IMR-90 (cell line): ENCODE results near the gene SLC6A4. TPM values are rescaled to one million over a fixed set of nuclear protein-coding genes. Genes with fewer than 3 reads are reported as not detected.

Experiments used
- ATAC-seq: fragments of 200-7000 bp; cut with Tn5 transposase; 2 replicates; pipeline ENCODE4 v1.9.1; 2020; ENCODE audit warnings: low read depth, mild to moderate bottlenecking, moderate library complexity
- BruUV-seq: library from RNA; stranded (reverse); fragments of 400-500 nt; replicated peaks from 2 replicates; lab custom pipeline; 2021; lab: Mats Ljungman, UMichigan
- CTCF ChIA-PET: fragments of 300-600 bp; formaldehyde crosslinking; extraction: SDS; loops from one replicate; lab custom pipeline; 2021; ENCODE audit warnings: antibody characterized with exemption; lab: Yijun Ruan, JAX
- POLR2A ChIA-PET: fragments of 300-600 bp; sonication (Branson Sonifier 250); formaldehyde crosslinking; loops from one replicate; lab custom pipeline; 2022; ENCODE audit warnings: antibody characterized with exemption; ENCODE audit not compliant: unreplicated experiment; lab: Charles Lee
- DNase-seq: peaks from one replicate; pipeline ENCODE4 v3.0.0; 2013
- H2AFZ ChIP-seq: replicated peaks from 2 replicates; pipeline ENCODE3; 2013; ENCODE audit warnings: low read length, mild to moderate bottlenecking; ENCODE audit not compliant: poor library complexity
- H2AK5ac ChIP-seq: 2 replicates; pipeline ENCODE4 v1.6.1; 2013; ENCODE audit warnings: low read depth, low read length, inconsistent platforms
- H2AK9ac ChIP-seq: replicated peaks from 2 replicates; pipeline ENCODE3; 2013; ENCODE audit warnings: mild to moderate bottlenecking, low read depth, low read length, moderate library complexity; ENCODE audit not compliant: poor library complexity
- H2BK120ac ChIP-seq: 2 replicates; pipeline ENCODE4 v1.6.1; 2013; ENCODE audit warnings: low read depth, low read length, inconsistent platforms
- H2BK15ac ChIP-seq: 3 replicates; pipeline ENCODE4 v1.6.1; 2013; ENCODE audit warnings: low read depth, low read length, inconsistent platforms
- H2BK20ac ChIP-seq: 2 replicates; pipeline ENCODE4 v1.6.1; 2013; ENCODE audit warnings: low read depth, mild to moderate bottlenecking, inconsistent platforms, low read length, moderate library complexity
- H2BK5ac ChIP-seq: 2 replicates; pipeline ENCODE4 v1.6.1; 2013; ENCODE audit warnings: mild to moderate bottlenecking, low read depth, low read length, inconsistent platforms; ENCODE audit not compliant: poor library complexity, severe bottlenecking
- H3K14ac ChIP-seq: replicated peaks from 2 replicates; pipeline ENCODE4 v1.6.1; 2013; ENCODE audit warnings: low read depth, low read length, inconsistent platforms
- H3K18ac ChIP-seq: 2 replicates; pipeline ENCODE4 v1.6.1; 2013; ENCODE audit warnings: low read depth, low read length, control low read depth
- H3K23ac ChIP-seq: 2 replicates; pipeline ENCODE4 v1.6.1; 2013; ENCODE audit warnings: low read depth, low read length, inconsistent platforms
- H3K27ac ChIP-seq: 2 replicates; pipeline ENCODE4 v1.5.1; 2013; ENCODE audit warnings: mild to moderate bottlenecking, control low read depth, low read length; ENCODE audit not compliant: insufficient read depth
- H3K27me3 ChIP-seq: 2 replicates; pipeline ENCODE4 v1.6.1; 2013; ENCODE audit warnings: low read length; ENCODE audit not compliant: control insufficient read depth, insufficient read depth
- H3K36me3 ChIP-seq: 2 replicates; pipeline ENCODE4 v1.6.1; 2013; ENCODE audit warnings: low read length, mixed read lengths; ENCODE audit not compliant: control insufficient read depth, insufficient read depth
- H3K4ac ChIP-seq: 2 replicates; pipeline ENCODE4 v1.6.1; 2013; ENCODE audit warnings: low read depth, low read length, inconsistent platforms
- H3K4me1 ChIP-seq: 2 replicates; pipeline ENCODE4 v1.6.1; 2013; ENCODE audit warnings: low read length, mixed read lengths; ENCODE audit not compliant: control insufficient read depth, insufficient read depth
- H3K4me2 ChIP-seq: 2 replicates; pipeline ENCODE4 v1.6.1; 2013; ENCODE audit warnings: low read depth, mild to moderate bottlenecking, control low read depth, low read length, moderate library complexity
- H3K4me3 ChIP-seq: 2 replicates; pipeline ENCODE4 v1.5.1; 2013; ENCODE audit warnings: low read depth, mild to moderate bottlenecking, control low read depth, low read length, moderate library complexity; ENCODE audit not compliant: insufficient read depth
- H3K56ac ChIP-seq: 2 replicates; pipeline ENCODE4 v1.6.1; 2013; ENCODE audit warnings: low read length, inconsistent platforms; ENCODE audit not compliant: insufficient read depth; ENCODE audit errors: extremely low read depth
- H3K79me1 ChIP-seq, 2 experiments: 2 replicates each; pipeline ENCODE4 v1.6.1; 2013; ENCODE audit warnings: low read length in 2 of 2, inconsistent platforms in 1 of 2, low read depth in 1 of 2
- H3K9ac ChIP-seq: 2 replicates; pipeline ENCODE4 v1.6.1; 2013; ENCODE audit warnings: low read depth, low read length, control low read depth
- H3K9me1 ChIP-seq: 2 replicates; pipeline ENCODE4 v1.6.1; 2013; ENCODE audit warnings: low read length, inconsistent platforms; ENCODE audit not compliant: insufficient read depth
- H3K9me3 ChIP-seq: 2 replicates; pipeline ENCODE4 v1.6.1; 2013; ENCODE audit warnings: low read length; ENCODE audit not compliant: control insufficient read depth, insufficient read depth
- H4K20me1 ChIP-seq: 2 replicates; pipeline ENCODE4 v1.6.1; 2013; ENCODE audit warnings: low read length, inconsistent platforms; ENCODE audit not compliant: insufficient read depth
- H4K5ac ChIP-seq: 2 replicates; pipeline ENCODE4 v1.6.1; 2013; ENCODE audit warnings: mild to moderate bottlenecking, low read depth, low read length, control low read depth
- H4K8ac ChIP-seq, 2 experiments: 2 replicates each; pipeline ENCODE4 v1.6.1; 2013; ENCODE audit warnings: low read depth in 2 of 2, low read length in 2 of 2, control low read depth in 1 of 2, inconsistent platforms in 1 of 2
- H4K91ac ChIP-seq: 2 replicates; pipeline ENCODE4 v1.6.1; 2013; ENCODE audit warnings: low read depth, low read length, inconsistent platforms; ENCODE audit not compliant: insufficient read depth
- BHLHE40 ChIP-seq: fragments of 150-350 bp; IDR thresholded peaks from 2 replicates; pipeline ENCODE4 v1.6.1; 2016; ENCODE audit warnings: mild to moderate bottlenecking, low read depth, low read length
- CEBPB ChIP-seq: IDR thresholded peaks from 2 replicates; pipeline ENCODE4 v1.6.1; 2012; ENCODE audit warnings: low read depth, low read length, improper control_type of control experiment
- CHD1 ChIP-seq: IDR thresholded peaks from 2 replicates; pipeline ENCODE4 v1.6.1; 2012; ENCODE audit warnings: low read depth, low read length, improper control_type of control experiment
- CTCF ChIP-seq: conservative IDR thresholded peaks from 2 replicates; pipeline ENCODE4 v1.5.1; 2012; ENCODE audit warnings: mild to moderate bottlenecking, low read depth, low read length, improper control_type of control experiment
- ELK1 ChIP-seq: fragments of 150-350 bp; IDR thresholded peaks from 2 replicates; pipeline ENCODE4 v1.6.1; 2016; ENCODE audit warnings: low read depth, mild to moderate bottlenecking, low read length, moderate library complexity, borderline replicate concordance
- FOS ChIP-seq: fragments of 150-350 bp; IDR thresholded peaks from 2 replicates; pipeline ENCODE4 v1.6.1; 2016; ENCODE audit warnings: low read depth, low read length
- MAFK ChIP-seq: IDR thresholded peaks from 2 replicates; pipeline ENCODE4 v1.6.1; 2012; ENCODE audit warnings: low read depth, low read length, improper control_type of control experiment
- MAZ ChIP-seq: IDR thresholded peaks from 2 replicates; pipeline ENCODE4 v1.6.1; 2012; ENCODE audit warnings: low read depth, mild to moderate bottlenecking, low read length, improper control_type of control experiment, moderate library complexity, borderline replicate concordance
- MXI1 ChIP-seq: IDR thresholded peaks from 2 replicates; pipeline ENCODE4 v1.6.1; 2012; ENCODE audit warnings: low read depth, mild to moderate bottlenecking, low read length, moderate library complexity, borderline replicate concordance
- NFE2L2 ChIP-seq: fragments of 150-350 bp; IDR thresholded peaks from 2 replicates; pipeline ENCODE4 v1.6.1; 2016; ENCODE audit warnings: low read depth, mild to moderate bottlenecking, low read length
- POLR2A ChIP-seq: IDR thresholded peaks from 2 replicates; pipeline ENCODE4 v1.6.1; 2012; ENCODE audit warnings: mild to moderate bottlenecking, low read depth, low read length
- RAD21 ChIP-seq: IDR thresholded peaks from 2 replicates; pipeline ENCODE4 v1.6.1; 2012; ENCODE audit warnings: low read length, improper control_type of control experiment
- RCOR1 ChIP-seq: IDR thresholded peaks from 2 replicates; pipeline ENCODE4 v1.6.1; 2012; ENCODE audit warnings: mild to moderate bottlenecking, low read length, improper control_type of control experiment; ENCODE audit not compliant: insufficient replicate concordance
- RFX5 ChIP-seq: IDR thresholded peaks from 2 replicates; pipeline ENCODE4 v1.8.0; 2012; ENCODE audit warnings: low read depth, mild to moderate bottlenecking, low read length, moderate library complexity
- SMC3 ChIP-seq: fragments of 150-350 bp; IDR thresholded peaks from 2 replicates; pipeline ENCODE4 v1.6.1; 2016; ENCODE audit warnings: low read depth, mild to moderate bottlenecking, antibody characterized with exemption, low read length, moderate library complexity
- USF2 ChIP-seq: fragments of 150-350 bp; IDR thresholded peaks from 2 replicates; pipeline ENCODE4 v1.6.1; 2017; ENCODE audit warnings: mild to moderate bottlenecking, antibody characterized with exemption, low read length, low read depth
- WGBS, 2 experiments: methylation state at CpG; one replicate each; pipeline versions ENCODE4 v1.1.5 to v1.1.7; 2013; ENCODE audit warnings: missing lambda C conversion rate in 2 of 2; ENCODE audit not compliant: insufficient read length in 1 of 2; ENCODE audit errors: extremely low coverage in 2 of 2; 5-methylcytosine and 5-hydroxymethylcytosine counted together
- dilution Hi-C: fragments of 300-500 bp; cut with HindIII; formaldehyde crosslinking; loops from one replicate; pipeline ENCODE4 v1.14.3; 2018; ENCODE audit warnings: low sequenced_read_pairs; ENCODE audit not compliant: unreplicated experiment
- in situ Hi-C: fragments of 300-500 bp; cut with MboI; formaldehyde crosslinking; loops from 3 replicates; pipeline ENCODE4 v1.14.3; 2019; ENCODE audit warnings: low sequenced_read_pairs, inconsistent platforms, mixed read lengths
- intact Hi-C: fragments of 100-400 bp; cut with micrococcal nuclease; formaldehyde crosslinking; loops from 2 replicates; pipeline ENCODE4 v1.10.0; 2022
- polyA plus RNA-seq, 3 experiments: library from polyadenylated mRNA; depleted of rRNA; stranded (reverse); fragments of >200 nt; gene quantifications; 2 replicates each; pipeline ENCODE4 v1.2.3, GENCODE V29; 2012; ENCODE audit warnings: low replicate concordance in 1 of 3
- total RNA-seq: library from RNA; depleted of rRNA; stranded (reverse); fragments of >200 nt; gene quantifications from 2 replicates; pipeline ENCODE4 v1.2.3, GENCODE V29; 2012

The SLC6A4 gene
- total and polyA plus RNA-seq, 2 of the 4 experiments (the other 2 are of a cell fraction) = under 0.01 TPM; not detected in 1

- Histone ChIP-seq H3K23ac (no peak overlapping the region), H4K8ac (no peak overlapping the region), H3K27me3 (no peaks in the 10 kb centered on the region), H2BK15ac (no peak overlapping the region), H3K4ac (no peak overlapping the region), H2BK5ac (no peak overlapping the region), H3K79me1 (peaks cover 7 to 8% of the 10 kb centered on the region in 2 experiments; a peak in 3 of 4 replicates), H3K36me3 (peaks cover 14% of the 10 kb centered on the region), H4K5ac (no peak overlapping the region), H2BK120ac (no peak overlapping the region), H3K9me1 (peaks cover 5% of the 10 kb centered on the region), H4K20me1 (no peaks in the 10 kb centered on the region), H3K4me2 (no peak overlapping the region), H2AK9ac (no peak overlapping the region), H3K18ac (no peak overlapping the region), H3K14ac (no peak overlapping the region), H2AK5ac (no peak overlapping the region), H3K9me3 (no peaks in the 10 kb centered on the region), H3K4me3 (no peak overlapping the region), H2AFZ (no peak overlapping the region), H3K4me1 (peaks cover 5% of the 10 kb centered on the region; the same call in 1 of the 2 replicates), H4K91ac (no peak overlapping the region), H2BK20ac (no peak overlapping the region), H3K56ac (no peak overlapping the region), H3K9ac (no peak overlapping the region), H3K27ac (no peak overlapping the region)
- no peak for DNase-seq
- intact Hi-C loops = no loop called here
- dilution Hi-C loops = no loop called here
- WGBS, 2 experiments = 83% methylated on average over 1 of the region's 7 CpGs; no CpG with 5 or more reads in 1 of the 2 experiments
- ChIA-PET CTCF (no interaction called here), POLR2A (no interaction called here)
- in situ Hi-C loops = no loop called here
- no TSS peak for BruUV-seq
- no peak for ATAC-seq
- TF ChIP-seq RCOR1 (no peak), RAD21 (no peak), POLR2A (no peak), CHD1 (no peak), CTCF (no peak), RFX5 (no peak), FOS (no peak), NFE2L2 (no peak), CEBPB (no peak), BHLHE40 (no peak), MAZ (no peak), MAFK (no peak), SMC3 (no peak), ELK1 (no peak), USF2 (no peak), MXI1 (no peak)
Measured at GRCh38 chr17:30246460-30246859, 11.0 kb upstream of the SLC6A4 start.
